ENCODE measurements around the gene ZMIZ1. TPM values are rescaled to one million over a fixed set of nuclear protein-coding genes. Genes with fewer than 3 reads are reported as not detected.
A peak's percentile ranks its signal among the peaks of the same experiment; 100 is the strongest.

The ZMIZ1 gene
- polyA plus RNA-seq, 6 donors from 2014 or later = 0.11 to 2.9 (median 1.5) TPM

GRCh38 chr10:79078367-79079053 is 9.7 kb downstream of the ZMIZ1 start:
- H3K9me3 Mint-ChIP-seq = peaks cover 0 to 4% (median 0%) of the 10 kb centered on the region in 7 donors
- peaks cover 17 to 28% (median 24%) of the 10 kb centered on the region in 3 donors for H3K4me1 Mint-ChIP-seq
- ATAC-seq (ENCODE audit: low read depth in 2 of 2) = no peak

GRCh38 chr10:79079054-79079397 is 10.3 kb downstream of the ZMIZ1 start:
- H3K36me3 Mint-ChIP-seq = peaks cover 0 to 4% of the 10 kb centered on the region in 2 donors
- peaks cover 22 to 33% (median 29%) of the 10 kb centered on the region in 3 donors for H3K4me1 Mint-ChIP-seq
- H3K4me3 Mint-ChIP-seq = no peak overlapping the region
- H3K27me3 Mint-ChIP-seq = peaks cover 18 to 57% (median 43%) of the 10 kb centered on the region in 3 donors
- peaks cover 0 to 4% (median 0%) of the 10 kb centered on the region in 7 donors for H3K9me3 Mint-ChIP-seq
- no peak for ATAC-seq (ENCODE audit: low read depth in 2 of 2)
- no peak for DNase-seq
- H3K27ac Mint-ChIP-seq = no peak overlapping the region

More at GRCh38 chr10:79078367-79079053, 9.7 kb downstream of the ZMIZ1 start:
- no peak for DNase-seq
- Mint-ChIP-seq H3K36me3 (peaks cover 0 to 4% of the 10 kb centered on the region in 2 donors), H3K27ac (peak overlapping the region in 1 of 6 donors; percentile 51), H3K27me3 (peaks cover 14 to 59% (median 43%) of the 10 kb centered on the region in 3 donors), H3K4me3 (peak overlapping the region in 1 of 8 donors; percentile 35)

GRCh38 chr10:79079490-79080355 is 11.0 kb downstream of the ZMIZ1 start:
- peaks cover 0 to 4% (median 0%) of the 10 kb centered on the region in 7 donors for H3K9me3 Mint-ChIP-seq
- peaks cover 29 to 40% (median 36%) of the 10 kb centered on the region in 3 donors for H3K4me1 Mint-ChIP-seq
- H3K27ac Mint-ChIP-seq = peak overlapping the region in 2 of 6 donors; percentile 11 to 33
- peaks cover 0 to 4% of the 10 kb centered on the region in 2 donors for H3K36me3 Mint-ChIP-seq
- DNase-seq (no peak), ATAC-seq (ENCODE audit: low read depth in 2 of 2) (no peak)
- peaks cover 23 to 53% (median 49%) of the 10 kb centered on the region in 3 donors for H3K27me3 Mint-ChIP-seq
- H3K4me3 Mint-ChIP-seq = peak overlapping the region in 1 of 8 donors; percentile 42

GRCh38 chr10:79081353-79082034 is 12.7 kb downstream of the ZMIZ1 start:
- Mint-ChIP-seq H3K36me3 (peaks cover 0 to 4% of the 10 kb centered on the region in 2 donors), H3K4me1 (peaks cover 42 to 56% (median 52%) of the 10 kb centered on the region in 3 donors), H3K27ac (peak overlapping the region in 1 of 6 donors; percentile 6), H3K4me3 (peak overlapping the region in 1 of 8 donors; percentile 25), H3K9me3 (peaks cover 0 to 4% (median 0%) of the 10 kb centered on the region in 7 donors), H3K27me3 (peaks cover 9 to 40% (median 35%) of the 10 kb centered on the region in 3 donors)
- ATAC-seq (ENCODE audit: low read depth in 2 of 2) = no peak
- no peak for DNase-seq

GRCh38 chr10:79082035-79082373 is 13.2 kb downstream of the ZMIZ1 start:
- H3K27ac Mint-ChIP-seq = peak overlapping the region in 1 of 6 donors; percentile 49
- H3K36me3 Mint-ChIP-seq = peaks cover 0 to 4% of the 10 kb centered on the region in 2 donors
- H3K27me3 Mint-ChIP-seq = peaks cover 12 to 40% (median 35%) of the 10 kb centered on the region in 3 donors
- H3K9me3 Mint-ChIP-seq = peaks cover 0 to 4% (median 0%) of the 10 kb centered on the region in 7 donors
- ATAC-seq (ENCODE audit: low read depth in 2 of 2) (no peak), DNase-seq (no peak)
- H3K4me3 Mint-ChIP-seq = no peak overlapping the region
- H3K4me1 Mint-ChIP-seq = peaks cover 42 to 56% (median 55%) of the 10 kb centered on the region in 3 donors

GRCh38 chr10:79082631-79083596 is 14.1 kb downstream of the ZMIZ1 start:
- peaks cover 44 to 62% (median 56%) of the 10 kb centered on the region in 3 donors for H3K4me1 Mint-ChIP-seq

GRCh38 chr10:79084012-79084971 is 15.5 kb downstream of the ZMIZ1 start:
- peak; percentile 25 to 43 for ATAC-seq (ENCODE audit: low read depth in 2 of 2)
- H3K27me3 Mint-ChIP-seq = peaks cover 20 to 46% (median 45%) of the 10 kb centered on the region in 3 donors
- peak overlapping the region; percentile 23 to 92 (median 80) for H3K4me3 Mint-ChIP-seq
- peaks cover 42 to 59% (median 51%) of the 10 kb centered on the region in 3 donors for H3K4me1 Mint-ChIP-seq
- H3K9me3 Mint-ChIP-seq = peaks cover 0 to 4% (median 0%) of the 10 kb centered on the region in 7 donors
- H3K27ac Mint-ChIP-seq = peak overlapping the region; percentile 72 to 90 (median 86)
- peak; percentile 41 for DNase-seq
- H3K36me3 Mint-ChIP-seq = peaks cover 0 to 4% of the 10 kb centered on the region in 2 donors

More at GRCh38 chr10:79082631-79083596, 14.1 kb downstream of the ZMIZ1 start:
- Mint-ChIP-seq H3K4me3 (peak overlapping the region in 5 of 8 donors; percentile 40 to 73 (median 62)), H3K27me3 (peaks cover 19 to 48% (median 40%) of the 10 kb centered on the region in 3 donors), H3K36me3 (peaks cover 0 to 4% of the 10 kb centered on the region in 2 donors), H3K27ac (peak overlapping the region in 2 of 6 donors; percentile 49 to 88), H3K9me3 (peaks cover 0 to 4% (median 0%) of the 10 kb centered on the region in 7 donors)
- ATAC-seq (ENCODE audit: low read depth in 2 of 2) (no peak), DNase-seq (no peak)

GRCh38 chr10:79084972-79085597 is 16.3 kb downstream of the ZMIZ1 start:
- Mint-ChIP-seq H3K4me3 (peak overlapping the region; percentile 23 to 92 (median 86)), H3K27me3 (peaks cover 25 to 47% (median 47%) of the 10 kb centered on the region in 3 donors), H3K36me3 (peaks cover 0 to 4% of the 10 kb centered on the region in 2 donors), H3K27ac (peak overlapping the region; percentile 33 to 90 (median 85)), H3K4me1 (peaks cover 44 to 53% (median 52%) of the 10 kb centered on the region in 3 donors), H3K9me3 (peaks cover 0 to 4% (median 0%) of the 10 kb centered on the region in 7 donors)
- DNase-seq (peak; percentile 64), ATAC-seq (ENCODE audit: low read depth in 2 of 2) (peak; percentile 92 to 97)

- no peak overlapping the region for H3K4me3 Mint-ChIP-seq
- peaks cover 44 to 51% (median 50%) of the 10 kb centered on the region in 3 donors for H3K4me1 Mint-ChIP-seq
- peak overlapping the region in 1 of 6 donors; percentile 75 for H3K27ac Mint-ChIP-seq
Observed at GRCh38 chr10:79086822-79087221, 18.1 kb downstream of the ZMIZ1 start.

GRCh38 chr10:79087721-79088120 is 19.0 kb downstream of the ZMIZ1 start:
- DNase-seq (no peak), ATAC-seq (ENCODE audit: low read depth in 2 of 2) (no peak)
- Mint-ChIP-seq H3K4me1 (peaks cover 47 to 52% (median 52%) of the 10 kb centered on the region in 3 donors), H3K27me3 (peaks cover 38 to 57% (median 48%) of the 10 kb centered on the region in 3 donors), H3K4me3 (no peak overlapping the region), H3K36me3 (peaks cover 0 to 4% of the 10 kb centered on the region in 2 donors), H3K27ac (peak overlapping the region in 1 of 6 donors; percentile 27), H3K9me3 (peaks cover 0 to 4% (median 0%) of the 10 kb centered on the region in 7 donors)

More at GRCh38 chr10:79086822-79087221, 18.1 kb downstream of the ZMIZ1 start:
- peaks cover 0 to 4% of the 10 kb centered on the region in 2 donors for H3K36me3 Mint-ChIP-seq
- peaks cover 0 to 4% (median 0%) of the 10 kb centered on the region in 7 donors for H3K9me3 Mint-ChIP-seq
- peaks cover 35 to 52% (median 49%) of the 10 kb centered on the region in 3 donors for H3K27me3 Mint-ChIP-seq
- no peak for DNase-seq
- ATAC-seq (ENCODE audit: low read depth in 2 of 2) = no peak
